HG02870 (cell line): ENCODE measurements around the gene NOL4L.

Source experiments
- ATAC-seq: cut with Tn5 transposase; IDR thresholded peaks from one replicate; pipeline ENCODE4 v1.9.1; 2021; ENCODE audit warnings: mild to moderate bottlenecking, moderate library complexity; ENCODE audit not compliant: unreplicated experiment

The NOL4L gene

DNA sequence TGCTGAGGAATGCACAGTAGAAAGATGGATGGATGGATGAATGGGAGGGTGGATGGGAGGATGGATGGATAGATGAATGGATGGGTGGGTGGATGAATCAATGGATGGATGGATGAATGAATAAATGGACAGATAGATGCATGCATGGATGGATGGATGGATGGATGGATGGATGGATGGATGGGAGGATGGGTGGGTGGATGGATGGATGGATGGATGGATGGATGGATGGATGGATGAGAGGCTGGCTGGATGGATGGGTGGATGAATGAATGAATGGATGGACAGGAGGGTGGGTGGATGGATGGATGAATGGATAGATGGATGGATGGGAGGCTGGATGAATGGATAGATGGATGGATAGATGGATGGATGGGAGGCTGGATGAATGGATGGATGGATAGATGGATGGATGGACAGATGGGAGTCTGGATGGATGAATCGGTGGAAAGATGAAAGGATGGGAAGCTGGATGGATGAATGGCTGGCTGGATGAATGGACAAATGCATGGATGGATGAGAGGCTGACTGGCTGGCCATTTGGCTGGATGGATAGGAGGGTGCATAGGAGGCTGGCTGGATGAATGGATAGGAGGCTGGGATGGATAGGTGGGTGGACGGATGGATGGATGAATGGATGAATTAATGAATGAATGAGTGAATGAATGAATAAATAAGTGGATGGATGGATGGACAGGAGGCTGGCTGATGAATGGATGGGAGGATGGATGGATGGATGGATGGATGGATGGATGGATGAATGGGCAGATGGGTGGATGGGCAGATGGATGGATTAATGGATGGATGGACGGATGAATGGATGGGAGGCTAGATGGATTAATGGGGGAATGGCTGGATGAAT is 28.3 kb upstream of the NOL4L start:
- ATAC-seq = no peak

DNA sequence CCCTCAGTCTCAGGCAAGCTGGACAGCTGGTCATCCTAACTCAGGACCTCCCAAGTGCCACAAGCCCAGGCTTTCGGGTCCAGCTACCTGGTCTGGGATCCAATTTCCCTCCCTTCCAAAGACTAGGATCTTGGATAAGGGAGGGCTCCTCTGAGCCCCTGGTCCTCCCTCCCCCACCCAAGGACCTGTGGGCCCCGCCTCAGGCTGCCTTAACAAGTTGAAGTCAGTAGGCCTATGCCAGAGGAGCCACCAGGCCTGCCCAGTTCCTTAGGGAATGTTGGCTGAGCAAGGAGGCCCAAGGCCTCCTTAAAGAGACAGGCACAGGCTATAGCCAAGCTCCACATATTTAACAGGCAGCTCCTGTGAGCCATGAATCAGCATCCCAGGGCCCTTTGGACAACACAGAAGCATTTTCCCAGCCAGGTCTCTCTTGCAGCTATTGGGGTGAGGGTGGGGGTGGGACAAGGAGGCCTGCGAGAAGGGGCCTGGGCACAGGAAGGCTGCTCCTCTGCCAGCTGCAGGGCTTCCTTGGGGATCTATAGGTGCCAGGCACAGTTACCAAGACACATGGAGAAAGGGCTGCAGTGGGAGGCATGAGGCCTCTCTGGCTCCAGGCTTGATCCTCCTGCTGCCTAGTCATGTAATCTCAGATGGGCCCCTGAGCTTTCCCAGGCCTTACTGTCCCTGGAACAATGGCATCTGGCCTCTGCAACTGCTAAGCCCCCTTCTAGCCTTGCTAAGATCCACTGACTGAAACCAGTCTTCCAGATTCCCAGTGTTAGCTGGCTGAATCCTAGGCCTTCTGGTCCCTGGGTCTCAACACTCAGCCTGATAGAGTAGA is 27.4 kb upstream of the NOL4L start:
- ATAC-seq = no peak

DNA sequence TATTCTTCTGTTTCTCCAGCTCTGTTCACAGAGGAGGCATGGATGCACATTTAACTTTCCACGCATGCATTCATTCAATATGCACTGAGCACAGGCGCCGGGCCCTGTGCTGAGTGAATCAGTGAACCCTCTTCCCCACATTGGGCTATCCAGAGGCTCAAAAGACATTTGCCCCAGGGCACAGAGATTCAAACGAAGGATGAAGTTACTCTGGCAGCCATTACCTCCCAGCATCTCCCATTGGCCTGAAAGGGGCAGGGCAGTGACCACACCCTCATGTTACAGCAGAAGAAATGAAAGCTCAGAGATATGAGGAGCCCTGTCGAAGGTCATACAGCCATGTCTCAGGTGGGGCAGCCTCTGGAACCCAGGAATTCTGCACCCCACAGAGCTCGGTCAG is 26.7 kb upstream of the NOL4L start:
- no peak for ATAC-seq

DNA sequence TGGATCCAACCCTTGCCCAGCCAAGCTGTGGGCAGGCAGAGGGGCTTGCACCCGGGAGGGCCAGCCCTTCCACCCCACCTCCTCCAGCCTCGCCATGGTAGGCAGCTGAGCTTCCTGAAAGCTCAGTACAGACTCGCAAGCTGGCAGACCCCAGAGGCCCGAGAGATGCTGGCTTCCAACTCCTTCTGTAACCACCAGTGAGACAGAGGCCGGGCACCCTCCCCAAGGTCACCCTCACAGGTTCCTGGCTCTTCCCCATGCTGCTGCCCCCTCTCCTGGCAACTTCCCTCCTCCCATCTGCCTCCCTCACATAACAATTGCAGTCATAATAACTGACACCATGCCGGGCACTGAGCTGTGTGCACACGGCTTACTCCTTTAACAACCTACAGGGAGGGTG is 26.2 kb upstream of the NOL4L start:
- ATAC-seq = no peak

DNA sequence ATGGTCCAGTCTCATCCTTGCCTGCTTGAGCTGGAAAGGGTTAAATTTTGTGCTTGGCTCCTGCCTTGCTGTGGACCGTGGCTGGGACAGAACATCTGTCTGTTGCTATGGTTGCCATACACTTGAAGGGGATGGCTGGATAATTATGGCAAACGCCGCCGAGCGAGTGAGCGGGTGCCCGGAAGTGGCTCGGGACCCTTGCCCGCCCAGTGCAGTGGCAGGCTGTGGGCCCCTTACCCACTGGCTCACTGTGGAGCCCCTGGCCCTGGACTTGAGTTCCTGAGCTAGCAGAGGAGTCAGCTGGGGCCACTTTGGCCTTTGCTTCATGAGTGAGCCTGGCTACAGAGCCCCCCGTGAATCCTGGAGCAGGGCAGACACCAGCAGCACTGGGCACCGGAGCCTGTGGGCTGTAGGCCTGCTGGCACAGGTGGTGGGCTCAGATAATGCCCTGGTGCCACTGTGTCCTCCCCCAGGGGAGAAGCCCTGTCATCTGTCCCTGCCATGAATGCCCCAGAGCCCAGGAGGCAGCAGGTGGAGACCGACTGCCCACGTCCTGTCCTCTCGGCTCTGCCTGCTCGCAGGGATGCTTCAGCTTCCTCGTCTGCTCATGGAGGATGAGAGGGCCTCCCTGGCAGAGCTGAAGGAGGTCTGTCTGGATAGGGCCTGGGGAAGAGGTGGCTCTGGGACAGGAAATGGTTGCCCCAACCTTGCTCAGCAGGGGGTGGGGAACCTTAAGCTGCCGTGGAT is 25.5 kb upstream of the NOL4L start:
- no peak for ATAC-seq

DNA sequence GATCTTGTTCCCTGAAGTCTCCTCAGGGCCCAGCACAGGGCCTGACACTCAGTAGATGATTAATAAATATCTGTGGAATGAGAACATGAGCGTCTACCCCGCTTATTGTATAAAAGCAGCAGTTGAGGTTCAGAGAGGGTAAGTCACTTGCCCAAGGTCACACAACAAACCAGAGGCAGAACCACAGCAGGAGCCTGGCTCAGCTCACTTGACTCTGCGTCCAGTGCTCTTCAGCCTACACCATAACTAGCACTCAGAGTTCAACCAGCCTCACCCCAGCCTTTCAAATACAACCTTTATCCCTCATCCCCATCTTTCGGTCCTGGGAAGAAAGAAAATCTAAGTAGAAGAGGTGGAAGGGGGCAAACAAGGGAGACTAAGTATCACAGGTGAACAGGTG is 24.9 kb upstream of the NOL4L start:
- no peak for ATAC-seq

DNA sequence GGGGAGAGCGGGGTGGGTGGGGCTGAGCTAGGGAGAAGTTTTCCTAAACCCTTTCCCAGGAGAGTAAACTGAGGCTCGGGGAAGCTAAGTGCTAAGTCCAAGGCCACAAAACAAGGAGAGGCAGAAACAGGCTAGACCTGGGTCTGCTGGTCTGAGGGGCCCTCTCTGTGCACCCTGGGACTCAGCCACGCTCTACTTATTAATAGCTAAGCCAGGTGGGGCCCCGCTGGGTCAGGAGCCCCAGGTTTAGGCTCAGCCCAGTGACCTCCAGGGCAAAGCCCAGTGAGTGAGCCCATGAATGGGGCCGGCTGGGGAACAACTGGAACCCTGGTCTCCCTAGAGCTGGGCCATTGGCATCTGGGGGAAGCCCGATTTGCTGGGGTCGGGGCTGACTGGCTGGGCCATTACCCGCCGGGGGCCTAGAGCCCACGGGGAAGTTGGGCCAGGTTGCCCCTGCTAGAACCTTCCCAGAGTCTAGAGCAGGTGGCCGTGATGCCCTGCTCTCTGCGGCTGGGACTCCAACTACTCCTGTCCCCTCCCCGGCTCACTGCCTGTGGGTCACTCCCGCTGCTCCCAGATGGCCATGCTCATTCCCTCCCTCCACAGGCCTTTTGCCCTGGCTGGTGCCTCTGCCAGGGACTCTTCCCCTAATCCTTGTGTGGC is 24.1 kb upstream of the NOL4L start:
- ATAC-seq = no peak

DNA sequence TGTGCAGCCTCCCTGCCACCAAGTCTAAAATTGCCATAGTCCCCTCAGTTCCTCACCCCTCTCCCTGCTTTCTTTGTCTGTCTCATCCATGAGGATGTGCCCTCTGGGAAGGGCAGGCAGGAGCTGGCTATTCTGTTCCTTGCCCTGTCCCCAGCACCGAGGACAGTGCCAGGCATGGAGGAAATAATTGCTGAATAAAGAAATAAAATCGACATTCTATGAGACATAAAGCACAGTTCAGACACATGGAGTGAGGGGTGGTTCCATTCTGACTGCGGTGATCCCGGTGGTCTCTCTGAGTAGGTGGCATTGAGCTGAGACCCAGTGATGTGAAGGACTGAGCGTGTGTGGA is 23.5 kb upstream of the NOL4L start:
- ATAC-seq = no peak

DNA sequence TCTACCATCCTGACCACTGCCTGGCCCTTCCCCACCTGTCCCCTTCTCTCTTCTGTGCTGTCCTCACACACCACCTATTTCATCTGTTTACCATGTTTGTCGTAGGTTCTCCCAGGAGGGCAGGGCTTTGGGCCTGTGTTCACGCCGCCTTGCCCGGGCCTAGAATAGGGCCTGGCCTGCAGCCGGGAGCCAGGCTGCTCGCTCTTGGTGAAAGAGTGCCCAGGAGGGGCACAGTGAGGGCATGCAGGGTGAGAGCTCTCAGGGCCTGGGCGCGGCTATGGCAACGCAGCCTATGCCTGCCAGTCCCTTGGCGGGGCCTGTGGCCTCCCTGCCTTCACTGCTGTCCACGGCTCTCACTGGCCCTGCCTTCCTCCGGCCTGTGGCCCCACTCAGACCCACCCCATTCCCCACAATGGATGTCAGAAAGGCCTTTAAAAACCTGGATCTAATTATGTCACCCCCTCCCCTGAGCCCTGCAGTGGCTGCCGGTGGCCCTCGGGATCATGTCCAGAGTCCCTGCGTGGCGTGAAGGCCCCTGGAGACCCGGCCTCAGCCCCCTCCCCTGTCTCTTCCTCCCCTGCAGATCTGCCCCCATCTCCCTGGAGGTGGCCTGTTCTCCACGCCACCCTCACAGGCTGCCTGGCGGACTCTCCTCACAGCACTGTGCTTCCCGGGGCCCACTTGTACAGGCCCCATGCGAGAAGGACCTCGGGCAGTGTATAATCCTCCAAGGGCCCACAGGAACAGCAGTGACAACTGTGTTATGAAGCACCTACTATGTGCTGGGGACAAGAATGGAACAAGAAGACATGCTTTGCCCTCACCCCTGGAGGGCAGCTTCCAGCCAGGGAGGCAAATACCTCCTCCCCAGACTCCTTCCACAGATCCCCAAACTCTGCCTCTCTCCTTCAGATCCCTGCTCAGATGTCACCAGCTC is 22.9 kb upstream of the NOL4L start:
- no peak for ATAC-seq

DNA sequence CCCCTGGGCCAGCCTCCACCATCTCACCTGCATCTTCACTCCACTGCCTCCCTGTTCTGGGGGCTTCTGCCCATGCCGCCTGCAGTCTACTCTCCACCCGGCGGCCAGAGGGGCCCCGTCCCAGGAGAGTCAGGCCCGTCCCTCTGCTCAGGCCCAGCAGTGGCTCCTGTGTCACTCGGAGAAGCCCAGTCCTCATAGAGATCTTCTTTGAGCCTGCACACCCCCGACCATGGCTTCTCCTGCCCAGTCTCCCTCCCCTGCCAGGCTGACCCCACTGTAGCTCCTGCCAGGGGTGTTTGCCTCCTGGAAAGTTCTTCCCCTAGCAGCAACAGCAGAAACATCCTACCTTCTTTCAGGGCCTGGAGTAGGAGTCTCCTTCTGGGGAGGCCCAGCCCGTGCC is 22.2 kb upstream of the NOL4L start:
- ATAC-seq = no peak

DNA sequence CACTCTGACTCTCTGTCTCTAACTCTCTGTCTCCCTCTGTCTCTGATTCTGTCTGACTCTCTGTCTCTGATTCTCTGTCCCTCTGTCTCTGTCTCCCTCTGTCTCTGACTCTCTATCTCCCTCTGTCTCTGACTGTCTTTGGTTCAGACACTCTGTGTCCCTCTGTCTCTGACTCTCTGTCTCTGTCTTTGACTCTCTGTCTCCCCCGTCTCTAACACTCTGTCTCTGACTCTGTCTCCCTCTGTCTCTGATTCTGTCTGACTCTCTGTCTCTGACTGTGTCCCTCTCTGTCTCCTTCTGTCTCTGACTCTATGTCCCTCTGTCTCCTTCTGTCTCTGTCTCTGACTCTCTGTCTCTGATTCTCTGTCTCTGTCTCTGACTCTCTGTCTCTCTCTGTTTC is 21.7 kb upstream of the NOL4L start:
- no peak for ATAC-seq

DNA sequence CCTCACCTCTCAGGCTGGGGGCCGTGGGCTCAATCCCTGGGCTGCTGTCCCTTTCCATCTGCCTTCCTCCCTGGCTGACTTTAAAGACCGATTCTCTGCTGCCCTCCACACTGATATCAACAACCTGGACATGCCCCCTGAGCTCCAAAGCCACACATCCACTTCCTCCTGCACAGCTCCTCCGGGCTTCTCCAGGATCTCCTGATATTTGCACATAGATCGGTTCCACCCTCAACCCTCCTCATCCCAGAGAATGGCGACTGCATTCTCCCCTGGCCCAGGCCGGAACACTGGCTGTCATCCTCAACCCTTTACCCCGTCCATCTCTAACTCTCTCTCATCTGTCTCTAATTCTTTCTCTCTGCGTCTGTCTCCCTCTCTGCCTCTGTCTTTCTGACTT is 21.0 kb upstream of the NOL4L start:
- ATAC-seq = no peak

DNA sequence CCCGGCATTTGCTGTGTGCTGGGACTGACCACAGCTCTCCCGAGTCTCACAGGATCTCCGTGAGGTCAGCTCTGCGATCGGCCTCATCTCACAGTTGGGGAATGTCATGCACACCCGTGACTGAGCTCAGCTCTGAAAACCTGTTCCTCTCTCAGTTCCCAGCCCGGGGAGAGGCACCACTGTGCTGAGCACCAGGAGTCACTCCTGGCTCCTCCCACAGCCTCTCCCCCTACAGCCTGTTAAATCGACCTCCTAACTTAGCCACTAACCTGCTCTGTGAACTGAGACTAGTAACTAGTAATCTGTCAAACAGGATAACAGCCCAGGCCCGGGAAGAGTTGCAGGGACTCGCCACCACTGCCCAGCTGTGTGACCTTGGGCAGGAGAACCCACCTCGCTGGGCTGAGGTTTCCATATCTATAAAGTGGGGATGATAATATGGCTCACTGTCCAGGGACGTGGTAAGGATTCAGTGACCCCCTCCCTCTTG is 20.1 kb upstream of the NOL4L start:
- ATAC-seq = no peak

DNA sequence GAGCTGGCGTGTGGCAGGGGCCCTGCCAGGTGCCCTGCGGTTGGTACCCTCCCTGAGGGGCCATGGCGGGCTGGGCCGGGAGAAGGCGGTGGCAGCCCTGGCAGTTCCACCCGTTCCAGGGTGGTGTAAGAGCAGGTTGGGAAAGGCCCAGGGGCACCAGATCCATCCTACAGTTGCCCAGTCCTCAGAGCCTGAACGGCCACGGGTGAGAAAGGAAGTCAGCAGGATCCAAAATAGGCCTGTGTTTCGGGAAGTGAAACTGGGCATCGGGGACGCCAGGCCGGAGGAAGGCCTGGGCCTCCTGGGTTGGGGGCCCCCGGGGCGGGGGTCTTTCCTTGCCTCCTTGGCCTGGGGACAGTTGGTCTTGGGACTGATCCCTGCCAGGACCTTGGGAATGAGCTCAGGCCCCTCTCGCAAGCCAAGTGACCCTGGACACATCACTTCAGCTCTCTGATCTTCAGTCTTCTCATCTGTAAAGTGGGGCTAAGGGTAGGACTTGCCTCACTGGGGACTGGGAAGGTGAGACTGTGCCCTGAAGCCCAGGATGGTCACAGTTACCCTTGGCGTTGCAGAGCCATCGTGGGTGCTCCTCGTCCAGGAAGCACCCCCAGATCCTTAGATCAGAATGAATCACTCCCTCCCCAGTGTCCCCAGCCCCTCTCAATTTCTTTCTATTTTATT is 18.1 kb upstream of the NOL4L start:
- ATAC-seq = no peak

DNA sequence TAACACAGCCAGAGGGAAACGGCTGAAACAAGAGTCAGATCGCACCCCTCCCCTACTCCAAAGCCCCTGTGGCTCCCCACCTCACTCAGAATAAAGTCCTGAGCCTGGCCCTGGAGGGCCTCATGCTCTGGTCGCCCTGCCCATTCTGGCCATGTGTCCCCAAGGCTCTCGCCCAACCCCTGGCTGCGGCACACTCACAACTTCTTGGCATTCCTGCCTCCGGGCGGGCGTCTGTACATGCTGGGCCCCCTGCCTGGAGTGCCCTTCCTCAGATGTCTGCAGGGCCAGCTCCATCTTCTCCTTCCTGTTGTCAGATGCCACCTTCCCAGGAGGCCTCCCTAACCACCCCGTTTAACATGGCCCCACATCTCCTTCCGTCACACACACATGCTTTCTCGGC is 17.1 kb upstream of the NOL4L start:
- ATAC-seq = no peak

DNA sequence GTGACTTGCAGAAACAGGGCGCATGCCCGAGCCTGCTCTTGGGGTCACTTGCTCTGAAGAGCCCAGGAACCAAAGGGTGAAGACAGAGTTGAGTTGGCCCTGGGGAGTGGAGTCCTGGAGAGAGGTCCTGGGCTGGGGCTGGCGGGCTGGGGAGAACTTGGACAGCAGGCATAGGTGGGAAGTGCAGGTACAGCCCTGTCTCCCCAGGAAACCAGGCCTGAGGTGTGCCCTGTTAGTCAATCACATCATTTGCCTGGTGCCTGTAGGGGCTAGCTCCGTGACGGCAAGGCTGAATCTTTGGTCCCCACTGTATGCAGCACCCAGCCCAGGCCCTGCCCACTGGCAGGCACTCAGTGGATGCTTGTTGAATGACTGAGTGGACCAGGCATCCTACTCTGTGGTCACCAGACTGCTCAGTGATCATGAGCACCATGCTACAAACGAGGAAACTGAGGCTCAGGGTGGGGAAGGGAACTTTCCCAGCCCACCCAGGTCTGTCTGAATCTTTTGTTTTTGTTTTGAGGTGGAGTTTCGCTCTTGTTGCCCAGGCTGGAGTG is 15.6 kb upstream of the NOL4L start:
- no peak for ATAC-seq

DNA sequence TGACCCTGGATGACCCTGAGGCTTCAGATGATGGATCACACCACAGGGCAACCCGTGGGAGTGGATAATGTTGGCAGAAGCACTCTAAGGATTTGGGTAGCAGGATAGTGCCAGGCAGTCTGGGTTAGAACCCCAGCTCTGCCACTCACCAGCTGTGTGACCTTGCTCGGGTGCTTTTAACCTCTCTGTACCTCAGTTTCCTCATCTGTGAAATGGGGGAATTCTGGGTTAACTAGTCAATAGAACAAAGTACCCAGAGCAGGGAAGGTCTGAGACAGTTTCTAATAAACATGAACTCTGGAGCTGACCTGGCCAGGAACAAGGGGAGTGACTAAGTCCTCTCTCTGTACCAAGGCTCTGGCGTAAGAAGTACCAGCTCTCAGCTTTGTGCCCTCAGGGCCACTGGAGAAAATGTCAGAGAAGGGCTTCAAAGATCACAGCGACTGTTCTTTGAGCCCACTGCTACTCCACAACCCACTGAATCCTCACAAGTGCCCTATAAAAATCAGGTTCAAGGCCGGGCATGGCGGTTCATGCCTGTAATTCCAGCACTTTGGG is 14.7 kb upstream of the NOL4L start:
- no peak for ATAC-seq

DNA sequence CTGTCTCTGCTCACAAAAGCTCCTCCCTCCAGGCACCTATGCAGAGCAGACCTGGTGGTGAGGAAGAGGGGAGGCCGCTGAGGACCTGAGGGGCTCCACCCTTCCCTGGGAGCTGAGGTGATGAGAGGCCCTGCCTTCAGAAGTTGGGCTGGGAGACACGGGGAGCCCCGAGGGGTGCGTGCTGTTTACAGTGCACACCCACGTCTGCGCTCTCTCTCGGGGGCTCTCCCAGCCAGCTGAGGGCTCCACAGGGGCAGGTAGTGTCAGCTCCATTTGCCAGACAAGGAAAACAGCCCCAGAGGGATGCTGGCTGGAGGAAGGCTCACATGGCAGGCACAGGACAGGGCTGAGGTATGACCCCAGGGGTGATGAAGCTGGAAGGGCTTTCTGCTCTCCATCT is 13.5 kb upstream of the NOL4L start:
- ATAC-seq = no peak

DNA sequence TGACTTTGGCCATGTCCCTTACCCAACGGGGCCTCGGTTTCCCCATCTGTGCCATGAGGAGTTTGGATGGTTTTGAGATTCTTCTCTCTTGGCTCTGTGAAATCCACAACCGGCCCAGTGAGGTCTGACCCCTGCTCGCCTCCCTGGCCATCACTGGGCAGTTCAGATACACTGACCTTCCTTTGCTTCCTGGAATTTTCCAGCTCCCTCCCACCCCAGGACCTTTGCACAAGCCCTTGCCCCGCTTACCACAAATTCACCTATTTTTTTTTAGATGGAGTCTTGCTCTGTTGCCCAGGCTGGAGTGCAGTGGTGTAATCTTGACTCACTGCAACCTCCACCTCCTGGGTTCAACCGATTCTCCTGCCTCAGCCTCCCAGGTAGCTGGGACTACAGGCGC is 12.6 kb upstream of the NOL4L start:
- ATAC-seq = no peak
